GM23248 (cell line): ENCODE measurements around the gene GTF2H4. TPM values are rescaled to one million over a fixed set of nuclear protein-coding genes. Genes with fewer than 3 reads are reported as not detected.

Experiments used
- DNase-seq: peaks from one replicate; pipeline ENCODE4 v3.0.0-alpha.2; 2015
- H2AFZ ChIP-seq: fragments of 200-600 bp; sonication (generic); 2 replicates; pipeline ENCODE4 v1.6.1; 2016; ENCODE audit warnings: antibody characterized with exemption
- H3F3A ChIP-seq: fragments of 200-600 bp; sonication (generic); 2 replicates; pipeline ENCODE4 v1.6.1; 2016; ENCODE audit warnings: mild to moderate bottlenecking, antibody characterized with exemption, mixed run types; ENCODE audit not compliant: insufficient read depth
- H3K27ac ChIP-seq: fragments of 200-600 bp; sonication (generic); 2 replicates; pipeline ENCODE4 v1.5.1; 2016; ENCODE audit warnings: mild to moderate bottlenecking
- H3K27me3 ChIP-seq: fragments of 200-600 bp; sonication (generic); replicated peaks from 2 replicates; pipeline ENCODE4 v1.6.1; 2016; ENCODE audit warnings: mild to moderate bottlenecking; ENCODE audit not compliant: insufficient read depth
- H3K36me3 ChIP-seq: fragments of 200-600 bp; sonication (generic); 2 replicates; pipeline ENCODE4 v1.6.1; 2016; ENCODE audit warnings: low read depth, mild to moderate bottlenecking
- H3K4me1 ChIP-seq: fragments of 200-600 bp; sonication (generic); 2 replicates; pipeline ENCODE4 v1.6.1; 2016; ENCODE audit warnings: mild to moderate bottlenecking; ENCODE audit not compliant: insufficient read depth
- H3K4me2 ChIP-seq: fragments of 200-600 bp; sonication (generic); one replicate; pipeline ENCODE4 v1.6.1; 2016; ENCODE audit warnings: mild to moderate bottlenecking; ENCODE audit not compliant: unreplicated experiment
- H3K4me3 ChIP-seq: fragments of 200-600 bp; sonication (generic); 2 replicates; pipeline ENCODE4 v1.5.1; 2016; ENCODE audit warnings: mild to moderate bottlenecking
- H3K79me2 ChIP-seq: fragments of 200-600 bp; sonication (generic); 2 replicates; pipeline ENCODE4 v1.6.1; 2016; ENCODE audit warnings: mild to moderate bottlenecking; ENCODE audit not compliant: insufficient read depth
- H3K9ac ChIP-seq: fragments of 200-600 bp; sonication (generic); 2 replicates; pipeline ENCODE4 v1.6.1; 2016; ENCODE audit warnings: mild to moderate bottlenecking
- H3K9me2 ChIP-seq: fragments of 200-600 bp; sonication (generic); 2 replicates; pipeline ENCODE4 v1.6.1; 2016; ENCODE audit warnings: mixed run types, mild to moderate bottlenecking, moderate library complexity; ENCODE audit not compliant: insufficient read depth
- H3K9me3 ChIP-seq: fragments of 200-600 bp; sonication (generic); one replicate; pipeline ENCODE4 v1.6.1; 2017; ENCODE audit warnings: low read depth
- H4K20me1 ChIP-seq: fragments of 200-600 bp; sonication (generic); 2 replicates; pipeline ENCODE4 v1.6.0; 2016; ENCODE audit not compliant: insufficient read depth
- EZH2 ChIP-seq: fragments of 200-600 bp; sonication (generic); IDR thresholded peaks from 2 replicates; pipeline ENCODE4 v1.6.1; 2018; ENCODE audit warnings: antibody characterized with exemption, mild to moderate bottlenecking; ENCODE audit not compliant: insufficient read depth, poor library complexity, severe bottlenecking
- EZH2phosphoT487 ChIP-seq: fragments of 200-600 bp; sonication (generic); IDR thresholded peaks from 2 replicates; pipeline ENCODE4 v1.6.1; 2018; ENCODE audit warnings: antibody characterized with exemption, moderate library complexity, mild to moderate bottlenecking, low read depth; ENCODE audit not compliant: insufficient read depth
- WGBS, 2 experiments: methylation state at CpG; one replicate each; pipeline ENCODE4 v1.1.6; 2015 to 2017; ENCODE audit warnings: low lambda C conversion rate in 2 of 2, low coverage in 1 of 2; ENCODE audit errors: missing lambda C conversion rate in 2 of 2; 5-methylcytosine and 5-hydroxymethylcytosine counted together
- in situ Hi-C: fragments of 300-500 bp; cut with MboI; formaldehyde crosslinking; loops from 2 replicates; pipeline ENCODE4 v1.15.0; 2020
- polyA plus RNA-seq: library from polyadenylated mRNA; unstranded; fragments of >200 nt; fragmentation: Nextera tagmentation; extraction: Ambion mirVana; gene quantifications from 2 replicates; pipeline ENCODE4 v1.2.1, GENCODE V29; 2016
- total RNA-seq: library from RNA; depleted of rRNA; stranded (reverse); fragments of >200 nt; shearing (Covaris generic); gene quantifications from 2 replicates; pipeline ENCODE4 v1.2.3, GENCODE V29; 2014

Gene GTF2H4
- total and polyA plus RNA-seq, 2 experiments from 2014 or later: 5.3 to 21.7 TPM

DNA sequence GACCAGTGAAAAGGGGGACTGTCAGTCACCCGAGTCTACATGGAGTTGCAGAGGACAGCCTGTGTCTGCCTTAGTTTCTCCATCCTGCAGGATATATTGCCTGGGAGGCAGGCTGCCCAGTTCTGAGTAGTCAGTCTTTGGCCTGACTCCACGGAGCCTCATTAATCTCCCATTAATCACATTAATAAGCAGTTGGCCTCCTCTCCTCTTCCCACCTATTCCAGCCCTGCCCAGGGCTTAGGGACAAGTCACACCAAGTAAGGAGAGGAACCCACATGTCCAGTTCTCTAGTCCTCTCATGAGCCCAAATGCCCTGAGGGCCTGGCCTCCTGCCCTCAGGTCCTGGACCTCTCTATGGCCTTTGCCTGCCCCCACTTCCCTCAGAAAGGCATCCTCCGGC lies 31.5 kb downstream of the GTF2H4 start:
- peak; percentile 46 for DNase-seq
- WGBS, 2 experiments: 28 to 29% methylated on average over 3 of the region's 3 CpGs
- Histone ChIP-seq H2AFZ (no peak overlapping the region), H3K9me2 (no peaks in the 10 kb centered on the region), H3K9me3 (no peaks in the 10 kb centered on the region), H3K9ac (no peak overlapping the region), H3K27ac (no peak overlapping the region), H3K4me2 (no peak overlapping the region), H3K36me3 (no peaks in the 10 kb centered on the region), H3K4me1 (no peaks in the 10 kb centered on the region; the same call in 1 of the 2 replicates), H3K4me3 (no peak overlapping the region), H3K79me2 (no peaks in the 10 kb centered on the region), H4K20me1 (no peaks in the 10 kb centered on the region), H3K27me3 (peaks cover 15% of the 10 kb centered on the region), H3F3A (no peaks in the 10 kb centered on the region)
- in situ Hi-C loops: no loop called here
- no peak for TF ChIP-seq EZH2
- no peak for TF ChIP-seq EZH2phosphoT487

GRCh38 chr6:30940361-30940986 lies 32.5 kb downstream of the GTF2H4 start, which contains the start of gene MUCL3:
TSS of gene MUCL3 (plus strand) at chr6:30940973. CDS start at chr6:30941000, 27 bp downstream.
- H3K79me2 ChIP-seq: no peaks in the 10 kb centered on the region
- H3K27ac ChIP-seq: no peak within 1 kb of the TSS
- H3K4me3 ChIP-seq: no peak within 1 kb of the TSS
- no peak within 1 kb of the TSS for H3K4me2 ChIP-seq
- H3K36me3 ChIP-seq: no peaks in the 10 kb centered on the region
- H3K27me3 ChIP-seq: peaks cover 15% of the 10 kb centered on the region
- in situ Hi-C loops: no loop called here
- no peak for DNase-seq
- no peaks in the 10 kb centered on the region for H3F3A ChIP-seq
- H4K20me1 ChIP-seq: no peaks in the 10 kb centered on the region
- H3K4me1 ChIP-seq: no peaks in the 10 kb centered on the region; the same call in 1 of the 2 replicates
- no peak within 1 kb of the TSS for H3K9ac ChIP-seq
- no peaks in the 10 kb centered on the region for H3K9me3 ChIP-seq
- no peaks in the 10 kb centered on the region for H3K9me2 ChIP-seq
- TF ChIP-seq EZH2: no peak
- H2AFZ ChIP-seq: no peak within 1 kb of the TSS
- 48% methylated on average over 15 to 16 of the region's 16 CpGs for WGBS, 2 experiments

- Histone ChIP-seq H3K27me3 (peaks cover 24% of the 10 kb centered on the region), H2AFZ (peak overlapping the region; percentile 66)
Measured at GRCh38 chr6:30942338-30943060, 34.5 kb downstream of the GTF2H4 start.

DNA sequence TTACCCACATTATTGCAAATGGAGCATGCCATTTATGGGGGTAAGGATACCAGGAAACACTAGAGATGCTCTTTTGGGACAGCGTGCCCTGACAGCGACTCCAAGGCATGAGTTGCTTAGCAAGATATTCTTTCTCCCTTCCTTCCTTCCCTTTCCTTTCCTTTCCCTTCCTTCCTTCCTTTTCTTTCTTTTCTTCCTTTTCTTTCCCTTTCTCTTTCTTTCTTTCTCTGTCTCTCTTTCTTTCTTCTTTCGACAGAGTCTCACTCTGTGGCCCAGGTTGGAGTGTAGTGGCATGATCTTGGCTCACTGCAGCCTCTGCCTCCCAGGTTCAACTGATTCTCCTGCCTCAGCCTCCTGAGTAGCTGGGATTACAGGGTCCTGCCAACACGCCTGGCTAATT lies 36.0 kb downstream of the GTF2H4 start:
- peaks cover 26% of the 10 kb centered on the region for H3K27me3 ChIP-seq
- in situ Hi-C loops: no loop called here

More at GRCh38 chr6:30942338-30943060, 34.5 kb downstream of the GTF2H4 start:
- in situ Hi-C loops: no loop called here
- H3K9me3 ChIP-seq: no peaks in the 10 kb centered on the region
- 0 out of 2 replicates have a peak overlapping the region, but pooled peaks have one; percentile 4 for H3K4me3 ChIP-seq
- H3K79me2 ChIP-seq: no peaks in the 10 kb centered on the region
- H3K36me3 ChIP-seq: no peaks in the 10 kb centered on the region
- TF ChIP-seq EZH2phosphoT487: no peak
- TF ChIP-seq EZH2: no peak
- WGBS, 2 experiments: 13 to 16% methylated on average over 13 to 15 of the region's 15 CpGs
- H3K27ac ChIP-seq: no peak overlapping the region
- no peaks in the 10 kb centered on the region for H3F3A ChIP-seq
- no peaks in the 10 kb centered on the region for H3K9me2 ChIP-seq
- H4K20me1 ChIP-seq: no peaks in the 10 kb centered on the region
- peak overlapping the region; percentile 34 for H3K4me2 ChIP-seq
- no peak overlapping the region for H3K9ac ChIP-seq
- no peaks in the 10 kb centered on the region; the same call in 1 of the 2 replicates for H3K4me1 ChIP-seq
- DNase-seq: peak; percentile 89

More for the DNA sequence above, 36.0 kb downstream of the GTF2H4 start:
- H2AFZ ChIP-seq: no peak overlapping the region
- WGBS, 2 experiments: 88 to 93% methylated on average over 3 to 4 of the region's 4 CpGs
- H3K4me3 ChIP-seq: no peak overlapping the region
- no peaks in the 10 kb centered on the region for H3K36me3 ChIP-seq
- H3K9ac ChIP-seq: no peak overlapping the region
- no peak overlapping the region for H3K27ac ChIP-seq
- H3F3A ChIP-seq: no peaks in the 10 kb centered on the region
- no peak overlapping the region for H3K4me2 ChIP-seq
- no peaks in the 10 kb centered on the region for H3K79me2 ChIP-seq
- TF ChIP-seq EZH2phosphoT487: no peak
- H3K9me2 ChIP-seq: no peaks in the 10 kb centered on the region
- no peaks in the 10 kb centered on the region for H3K9me3 ChIP-seq
- no peaks in the 10 kb centered on the region for H4K20me1 ChIP-seq
- DNase-seq: no peak
- no peaks in the 10 kb centered on the region; the same call in 1 of the 2 replicates for H3K4me1 ChIP-seq
